Heart left ventricle (tissue), 16 donors: Measurements from ENCODE around the gene TAL2. TPM values are rescaled to one million over a fixed set of nuclear protein-coding genes. Genes with fewer than 3 reads are reported as not detected.

Experiments used
- ATAC-seq, 4 donors: fragments of 200-7000 bp; cut with Tn5 transposase; one replicate each; pipeline ENCODE4 v1.9.1; 2020 to 2022; ENCODE audit warnings: moderate library complexity in 4 of 4, mild to moderate bottlenecking in 3 of 4, moderate number of reproducible peaks in 1 of 4
- DNase-seq, 5 donors: peaks; one replicate each; pipeline ENCODE4 v3.0.0-alpha.2; 2020
- H3K27ac ChIP-seq, 12 donors: fragments of 200-600 bp; sonication (generic) in 4 of 12; one replicate each; pipeline versions ENCODE4 v1.5.0 to v1.8.0; 2016 to 2022; ENCODE audit warnings: mild to moderate bottlenecking in 2 of 12
- H3K27me3 ChIP-seq, 9 donors: fragments of 200-600 bp; sonication (generic) in 2 of 9; one replicate each; pipeline versions ENCODE4 v1.5.1 to v1.8.0; 2016 to 2022; ENCODE audit warnings: mild to moderate bottlenecking in 3 of 9
- H3K36me3 ChIP-seq, 9 donors: fragments of 200-600 bp; sonication (generic) in 2 of 9; one replicate each; pipeline versions ENCODE4 v1.5.0 to v1.8.0; 2018 to 2022; ENCODE audit warnings: mild to moderate bottlenecking in 2 of 9
- H3K4me1 ChIP-seq, 12 donors: fragments of 200-600 bp; sonication (generic) in 4 of 12; one replicate each; pipeline versions ENCODE4 v1.5.0 to v1.8.0; 2016 to 2022; ENCODE audit warnings: mild to moderate bottlenecking in 3 of 12
- H3K4me3 ChIP-seq, 12 donors: fragments of 200-600 bp; sonication (generic) in 4 of 12; one replicate each; pipeline versions ENCODE4 v1.5.0 to v1.8.0; 2017 to 2022; ENCODE audit warnings: mild to moderate bottlenecking in 9 of 12, moderate library complexity in 4 of 12
- H3K9me3 ChIP-seq, 12 donors: fragments of 200-600 bp; sonication (generic) in 4 of 12; one replicate each; pipeline versions ENCODE4 v1.5.0 to v1.8.0; 2016 to 2022; ENCODE audit warnings: mild to moderate bottlenecking in 1 of 12
- CTCF ChIP-seq, 12 donors: fragments of 200-600 bp; sonication (generic) in 4 of 12; IDR thresholded peaks; one replicate each; pipeline versions ENCODE4 v1.5.0 to v1.8.0; 2018 to 2022; ENCODE audit warnings: antibody characterized with exemption in 12 of 12, mild to moderate bottlenecking in 5 of 12
- POLR2A ChIP-seq, 2 donors: fragments of 450-650 bp; IDR thresholded peaks; one replicate each; pipeline ENCODE4 v1.6.1; 2017; ENCODE audit warnings: antibody characterized with exemption in 2 of 2, mild to moderate bottlenecking in 2 of 2, moderate library complexity in 2 of 2
- WGBS, 4 donors: extraction: QIAGEN DNeasy Blood & Tissue Kit in 2 of 4; methylation state at CpG; one replicate each; pipeline versions ENCODE4 v1.1.5 to v1.1.7; 2013 to 2018; 5-methylcytosine and 5-hydroxymethylcytosine counted together
- intact Hi-C, 10 donors: fragments of 100-400 bp; cut with DNase I; formaldehyde crosslinking; loops; one replicate each; pipeline versions ENCODE4 v1.11.1 to v1.14.2; 2022
- polyA plus RNA-seq, 2 donors: library from polyadenylated mRNA; stranded (reverse); fragments of 200-250 nt; gene quantifications; one replicate each; pipeline ENCODE4 v1.2.3, GENCODE V29; 2013
- total RNA-seq, 9 donors: library from RNA; depleted of rRNA in 2 of 9; stranded (reverse); fragments of >200 nt in 2 of 9; fragmentation: NEBNext Ultra II Directional in 3 of 9; extraction: Animal tissue kit (Norgen Biotek cat#: 25700) in 3 of 9; gene quantifications; one replicate each; pipeline versions ENCODE4 v1.1.0 to v1.2.4, GENCODE V29; 2016 to 2023
- donor health status: ischemic (EF 13 %, LVEDD 7.1; RV severe dilation, severe dysfunction).
- donor health status: healthy with polysubstance abuse.
- donor health status: DM: no; HTN: yes; CAD: no.
- donor health status: DM: no; HTN: no; CAD: no.
- donor health status: ischemic (EF 25% LVEDD 6.9; RV normal size, moderate dysfunction).
- donor health status: ischemic (EF 25% LVEDD 5.7; RV mildly dilated, moderate dysfunction).
- donor health status: healthy.
- donor health status: DM: yes; HTN: yes; CAD: no.
- donor health status: ischemic (EF 35%, LVEDD 5.7; RV mildly dilated, moderate dysfunction).
- donor health status: nonischemic (EF 11% LVEDD 7.7; RV severe dilation, severe dysfunction).
- donor health status: DM: yes; HTN: yes; CAD: no.
- donor health status: PGD.
- donor health status: ischemic (EF 29% LVEDD 5.4; RV normal size, mild dysfunction).
- donor health status: nonischemic (EF 23%, LVEDD 6.1; RV moderate dilation, normal function).

TAL2 gene
- total and polyA plus RNA-seq, 11 donors: 0.46 TPM; not detected in 10

GRCh38 chr9:105633411-105633810 lies 28.8 kb upstream of the TAL2 start:
- no peak for TF ChIP-seq CTCF (IDR thresholded peaks at IDR 0.05)
- no peak for TF ChIP-seq POLR2A (IDR thresholded peaks at IDR 0.05)
- peaks cover 0 to 10% (median 0%) of the 10 kb centered on the region in 12 donors for H3K9me3 ChIP-seq
- H3K27me3 ChIP-seq: no peaks in the 10 kb centered on the region
- WGBS, 4 donors: 86 to 96% (median 90%) methylated on average over 3 of the region's 3 CpGs
- H3K27ac ChIP-seq: no peak overlapping the region
- intact Hi-C loops: no loop called here
- no peak for ATAC-seq
- peaks cover 0 to 43% (median 15%) of the 10 kb centered on the region in 9 donors for H3K36me3 ChIP-seq
- H3K4me3 ChIP-seq: no peak overlapping the region
- DNase-seq: no peak
- no peaks in the 10 kb centered on the region for H3K4me1 ChIP-seq

GRCh38 chr9:105636331-105636730 lies 25.9 kb upstream of the TAL2 start:
- WGBS, 4 donors: 81 to 88% (median 85%) methylated on average over 1 of the region's 1 CpG
- Histone ChIP-seq H3K27ac (no peak overlapping the region), H3K9me3 (peaks cover 0 to 4% (median 0%) of the 10 kb centered on the region in 12 donors), H3K36me3 (peaks cover 0 to 58% (median 20%) of the 10 kb centered on the region in 9 donors), H3K27me3 (no peaks in the 10 kb centered on the region), H3K4me1 (no peaks in the 10 kb centered on the region), H3K4me3 (no peak overlapping the region)
- intact Hi-C loops: no loop called here
- TF ChIP-seq POLR2A (IDR thresholded peaks at IDR 0.05) (no peak), CTCF (IDR thresholded peaks at IDR 0.05) (no peak)
- DNase-seq (no peak), ATAC-seq (no peak)

DNA sequence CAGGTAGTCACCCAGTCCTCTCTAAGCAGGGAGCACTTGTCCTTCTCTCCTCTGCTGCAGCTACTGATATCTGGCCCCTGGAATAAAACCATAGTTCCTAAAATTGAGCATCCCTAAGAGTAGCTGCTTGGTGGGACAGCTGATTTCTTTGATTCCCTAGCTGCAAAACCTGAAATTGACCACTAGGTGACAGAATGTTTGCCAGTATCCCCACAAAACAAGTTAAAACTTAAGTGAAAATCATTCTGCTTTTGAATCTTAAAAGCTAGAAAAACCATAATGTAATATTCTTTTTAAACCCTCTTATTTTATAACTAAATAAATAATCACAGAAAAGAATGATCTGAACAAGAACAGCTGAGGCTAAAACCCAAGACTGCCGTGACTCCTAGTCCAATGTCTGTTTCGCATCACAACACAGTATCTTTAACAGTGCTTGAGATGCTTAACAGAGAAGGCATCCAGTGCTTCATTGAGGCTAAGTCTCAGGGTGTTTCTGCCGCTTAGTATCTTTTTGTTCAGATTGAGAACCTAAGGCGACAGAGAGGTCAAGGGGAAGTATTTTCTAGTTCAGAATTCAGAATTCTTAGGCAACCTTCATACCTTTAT lies 24.4 kb upstream of the TAL2 start:
- ATAC-seq: no peak
- Histone ChIP-seq H3K36me3 (peaks cover 0 to 70% (median 20%) of the 10 kb centered on the region in 9 donors), H3K4me3 (no peak overlapping the region), H3K9me3 (peaks cover 0 to 19% (median 8%) of the 10 kb centered on the region in 12 donors), H3K27me3 (no peaks in the 10 kb centered on the region), H3K4me1 (no peaks in the 10 kb centered on the region), H3K27ac (no peak overlapping the region)
- DNase-seq: no peak
- 94 to 98% (median 95%) methylated on average over 4 of the region's 4 CpGs for WGBS, 4 donors
- TF ChIP-seq CTCF (IDR thresholded peaks at IDR 0.05) (peak in 8 of 12 donors; percentile 20 to 50 (median 34)), POLR2A (IDR thresholded peaks at IDR 0.05) (no peak)
- intact Hi-C loops: no loop called here

- intact Hi-C loops: no loop called here
These were observed 22.3 kb upstream of the TAL2 start for GRCh38 chr9:105639936-105640335.

More at GRCh38 chr9:105639936-105640335, 22.3 kb upstream of the TAL2 start:
- ATAC-seq (no peak), DNase-seq (no peak)
- no peak overlapping the region for H3K27ac ChIP-seq
- no peaks in the 10 kb centered on the region for H3K27me3 ChIP-seq
- TF ChIP-seq CTCF (IDR thresholded peaks at IDR 0.05) (no peak), POLR2A (IDR thresholded peaks at IDR 0.05) (no peak)
- H3K9me3 ChIP-seq: peaks cover 0 to 21% (median 8%) of the 10 kb centered on the region in 12 donors
- peaks cover 0 to 63% (median 14%) of the 10 kb centered on the region in 9 donors for H3K36me3 ChIP-seq
- no peak overlapping the region for H3K4me3 ChIP-seq
- no peaks in the 10 kb centered on the region for H3K4me1 ChIP-seq
